Measurements from ENCODE around the gene ACYP2. TPM values are rescaled to one million over a fixed set of nuclear protein-coding genes. Genes with fewer than 3 reads are reported as not detected.

The ACYP2 gene
- total RNA-seq, 1 donor: 19.4 TPM

- DNase-seq (ENCODE audit: low read depth in 2 of 3, low spot score in 2 of 3): no peak
These were observed 237.8 kb downstream of the ACYP2 start for GRCh38 chr2:54353216-54353615.

Small RNA genes within 50 kb of the gene (small RNA-seq; reads per million reads assigned to genes)
- gene RNU7-172P: not detected

Other genes starting within 250 kb of the ACYP2 start
- 29.1 TPM for gene PSME4, start 144.6 kb upstream of the ACYP2 start, total RNA-seq
- under 0.01 TPM for gene TSPYL6, start 140.6 kb downstream of the ACYP2 start, total RNA-seq